GM18951 (cell line): ENCODE data around the gene SHC3.

ENCODE experiments used
- POLR2A ChIP-seq: IDR thresholded peaks from 4 replicates; pipeline ENCODE4 v1.6.1; 2011; ENCODE audit warnings: mild to moderate bottlenecking; ENCODE audit not compliant: insufficient read length, insufficient read depth; ENCODE audit errors: extremely low read depth
- in situ Hi-C: fragments of 300-500 bp; cut with MboI; formaldehyde crosslinking; loops from one replicate; pipeline ENCODE4 v1.12.0; 2022; ENCODE audit warnings: low sequenced_read_pairs, mixed read lengths, inconsistent platforms; ENCODE audit not compliant: unreplicated experiment

The SHC3 gene

GRCh38 chr9:88995627-88996026 lies 183.0 kb downstream of the SHC3 start:
- no peak for TF ChIP-seq POLR2A
- in situ Hi-C loops: loop anchor here (10.0 kb wide), 1 partner anchor 391 kb away; no protein-coding TSS in a partner anchor

DNA sequence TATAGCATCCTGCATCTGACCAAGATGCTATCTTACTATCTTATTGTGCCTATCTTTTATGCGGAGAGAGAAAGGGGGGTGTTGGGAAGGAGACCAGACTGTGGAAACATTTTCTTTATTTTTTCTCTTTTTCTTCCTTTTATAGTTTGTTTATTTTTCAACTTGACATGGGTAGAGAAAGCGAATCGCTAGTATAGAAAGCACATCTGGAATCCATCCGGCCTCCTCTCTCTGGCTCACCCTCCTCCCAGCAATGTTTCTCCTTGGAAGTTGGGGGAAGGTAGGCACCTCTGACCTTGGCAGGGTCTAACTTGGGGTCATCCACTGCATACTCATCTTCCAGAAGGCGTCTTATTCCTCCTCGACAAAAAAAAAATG lies 183.4 kb downstream of the SHC3 start:
- no peak for TF ChIP-seq POLR2A
- in situ Hi-C loops: loop anchor here (10.0 kb wide), 1 partner anchor 390 kb away; no protein-coding TSS in a partner anchor

- in situ Hi-C loops: loop anchor here (10.0 kb wide), 1 partner anchor 390 kb away; no protein-coding TSS in a partner anchor
- TF ChIP-seq POLR2A: no peak
Measured at GRCh38 chr9:88994469-88995199, 184.0 kb downstream of the SHC3 start.

DNA sequence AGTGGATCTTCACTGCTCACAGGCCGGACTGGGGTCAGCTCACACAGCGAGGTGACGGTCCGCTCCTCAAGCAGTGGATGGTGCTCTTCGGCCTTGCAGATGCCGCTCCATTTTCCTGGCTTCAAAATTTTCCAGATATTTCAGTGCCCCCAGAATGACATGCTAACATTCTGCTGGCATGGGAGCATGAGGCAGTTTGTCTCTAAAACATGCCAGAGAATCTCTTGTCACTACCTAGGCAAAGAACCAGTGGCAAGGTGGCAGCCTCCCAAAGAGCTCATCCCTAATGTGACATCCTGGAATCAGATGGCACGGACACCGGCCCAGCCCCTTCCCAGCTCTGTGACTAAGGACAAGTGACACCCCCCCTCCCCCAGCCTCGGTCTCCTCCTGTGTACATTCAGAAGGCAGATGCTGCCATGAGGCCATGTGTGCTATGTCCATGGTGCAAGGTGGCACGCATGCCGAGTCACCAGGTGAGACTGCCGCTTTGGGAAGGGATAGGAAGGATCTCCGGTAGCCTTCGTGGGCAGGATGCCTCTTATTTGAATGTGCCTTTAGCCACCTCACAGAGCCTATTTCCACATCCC lies 184.7 kb downstream of the SHC3 start:
- TF ChIP-seq POLR2A: no peak
- in situ Hi-C loops: loop anchor here (10.0 kb wide), 1 partner anchor 389 kb away; no protein-coding TSS in a partner anchor

DNA sequence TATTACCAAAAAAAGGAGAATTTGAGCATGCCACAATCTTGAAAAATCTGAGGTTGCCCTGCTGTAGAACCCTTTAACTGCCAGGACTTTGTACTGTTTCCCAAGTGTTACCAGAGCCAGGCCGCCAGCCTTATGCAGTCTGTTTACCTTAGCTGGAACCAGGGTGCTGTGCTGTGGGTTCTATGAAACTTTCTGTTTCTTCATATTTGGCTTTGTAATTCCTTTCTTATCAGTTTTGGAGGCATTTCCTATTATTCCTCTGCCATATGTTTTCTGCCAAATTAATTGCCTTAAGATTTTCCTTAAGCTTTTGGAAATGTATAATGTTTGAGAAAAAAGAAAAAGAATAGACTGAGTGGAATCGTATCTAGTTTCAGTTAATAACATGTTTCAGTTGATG lies 185.3 kb downstream of the SHC3 start:
- no peak for TF ChIP-seq POLR2A
- in situ Hi-C loops: loop anchor here (10.0 kb wide), 1 partner anchor 389 kb away; no protein-coding TSS in a partner anchor

DNA sequence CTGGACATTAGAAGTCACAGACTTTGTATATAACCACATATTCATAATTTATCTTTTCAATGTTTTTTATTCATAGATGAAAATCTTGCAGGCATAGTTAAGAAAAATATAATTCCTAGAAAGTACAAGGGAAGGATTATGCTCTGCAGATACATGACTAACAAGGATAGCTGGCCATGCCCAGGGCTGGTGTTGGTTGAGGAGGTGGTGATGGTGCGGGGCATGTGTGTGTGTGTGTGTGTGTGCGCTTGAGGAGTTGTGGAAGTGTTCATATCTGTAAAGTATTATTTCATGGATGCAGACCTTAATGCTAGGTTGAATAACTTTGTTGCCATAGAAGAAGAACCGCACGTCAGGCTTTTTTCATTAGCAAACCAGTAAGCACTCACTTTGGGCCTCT lies 186.1 kb downstream of the SHC3 start:
- TF ChIP-seq POLR2A: no peak
- in situ Hi-C loops: loop anchor here (10.0 kb wide), 1 partner anchor 388 kb away; no protein-coding TSS in a partner anchor

- in situ Hi-C loops: loop anchor here (10.0 kb wide), 1 partner anchor 387 kb away; no protein-coding TSS in a partner anchor
- TF ChIP-seq POLR2A: no peak
Measured at GRCh38 chr9:88991066-88992034, 187.3 kb downstream of the SHC3 start, which contains the start of gene S1PR3. Gene S1PR3 (plus strand): TSS chr9:88991468. CDS start chr9:89001201, 9,733 bp downstream.

DNA sequence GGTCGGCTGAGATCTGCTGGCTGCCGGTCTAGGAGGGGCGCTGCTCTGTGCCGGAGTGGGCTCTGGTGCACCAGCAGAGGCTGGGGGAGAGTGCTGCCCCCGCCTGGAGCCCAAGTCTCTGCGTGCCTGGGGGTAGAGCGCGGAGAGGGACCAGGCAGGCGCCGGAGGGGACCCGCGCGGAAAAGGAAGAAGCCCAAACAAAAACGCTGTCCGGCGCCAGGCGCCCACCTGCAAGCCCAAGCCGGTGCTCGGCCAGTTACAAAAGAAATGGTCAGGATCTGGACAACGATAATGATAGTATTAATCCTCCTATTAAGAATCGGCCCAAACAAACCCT lies 187.9 kb downstream of the SHC3 start:
- TF ChIP-seq POLR2A: no peak
- in situ Hi-C loops: loop anchor here (10.0 kb wide), 1 partner anchor 386 kb away; no protein-coding TSS in a partner anchor

GRCh38 chr9:88990041-88990728 lies 188.4 kb downstream of the SHC3 start:
- in situ Hi-C loops: loop anchor here (10.0 kb wide), 1 partner anchor 385 kb away; no protein-coding TSS in a partner anchor
- TF ChIP-seq POLR2A: no peak

DNA sequence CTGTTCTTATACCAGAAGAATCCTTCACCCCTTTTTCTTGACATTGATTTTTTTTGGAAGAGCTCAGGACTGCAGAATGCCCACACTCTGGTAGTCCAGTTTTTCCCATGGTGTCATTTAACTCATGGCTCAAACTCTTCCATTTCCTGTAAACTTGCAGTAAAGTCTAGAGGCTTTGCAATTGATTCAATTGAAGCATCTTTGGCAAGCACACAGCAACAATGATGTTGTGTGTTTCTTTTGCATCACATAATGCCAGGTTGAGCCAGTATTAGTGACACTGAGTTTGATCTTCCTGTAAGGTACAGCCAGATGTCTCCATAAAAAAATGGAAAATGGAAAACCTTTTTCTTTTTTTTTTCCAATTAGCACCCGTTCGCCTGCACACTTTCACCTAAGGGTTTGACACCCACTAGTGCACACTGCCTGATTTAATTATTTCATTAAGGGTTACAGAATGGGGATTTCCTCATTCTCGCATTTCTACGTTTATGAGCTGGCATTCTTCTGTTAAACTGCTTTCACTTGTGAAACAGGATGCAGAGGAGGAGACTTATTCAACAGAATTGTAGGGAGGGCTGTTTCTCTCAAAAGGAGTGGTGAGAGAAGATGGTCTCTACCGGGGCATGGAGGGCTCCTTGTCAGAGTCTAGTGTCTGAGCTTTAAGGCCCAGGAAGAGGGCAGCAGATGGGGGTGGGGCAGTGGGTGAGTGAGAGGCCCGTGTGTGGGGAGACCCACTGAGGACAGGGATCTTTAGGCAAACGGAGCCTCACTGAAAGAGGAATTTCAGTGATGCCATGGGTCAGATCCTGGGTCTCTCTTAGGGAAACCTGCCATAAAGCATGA lies 189.6 kb downstream of the SHC3 start:
- TF ChIP-seq POLR2A: no peak
- in situ Hi-C loops: no loop called here

DNA sequence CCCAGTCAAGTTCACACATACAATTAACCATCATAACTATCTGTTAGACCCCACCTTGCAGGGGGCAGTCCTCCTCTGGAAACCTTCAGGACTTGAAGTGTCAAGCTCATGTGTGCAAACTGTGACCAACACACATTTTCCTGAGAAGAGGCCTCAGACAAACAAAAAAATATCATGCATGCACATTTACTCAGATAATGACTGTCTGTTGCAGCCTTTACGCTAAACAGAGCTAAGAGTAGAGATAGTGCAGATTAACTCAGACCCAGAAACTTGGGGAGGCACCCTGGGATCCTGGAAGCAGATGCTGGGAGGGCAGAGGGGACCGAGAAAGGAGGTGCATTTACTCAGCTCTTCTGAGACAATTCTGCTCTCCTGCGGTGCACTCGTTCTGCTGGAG lies 191.0 kb downstream of the SHC3 start:
- no peak for TF ChIP-seq POLR2A
- in situ Hi-C loops: no loop called here
